ENCODE results near the gene SYNE4.

DNA sequence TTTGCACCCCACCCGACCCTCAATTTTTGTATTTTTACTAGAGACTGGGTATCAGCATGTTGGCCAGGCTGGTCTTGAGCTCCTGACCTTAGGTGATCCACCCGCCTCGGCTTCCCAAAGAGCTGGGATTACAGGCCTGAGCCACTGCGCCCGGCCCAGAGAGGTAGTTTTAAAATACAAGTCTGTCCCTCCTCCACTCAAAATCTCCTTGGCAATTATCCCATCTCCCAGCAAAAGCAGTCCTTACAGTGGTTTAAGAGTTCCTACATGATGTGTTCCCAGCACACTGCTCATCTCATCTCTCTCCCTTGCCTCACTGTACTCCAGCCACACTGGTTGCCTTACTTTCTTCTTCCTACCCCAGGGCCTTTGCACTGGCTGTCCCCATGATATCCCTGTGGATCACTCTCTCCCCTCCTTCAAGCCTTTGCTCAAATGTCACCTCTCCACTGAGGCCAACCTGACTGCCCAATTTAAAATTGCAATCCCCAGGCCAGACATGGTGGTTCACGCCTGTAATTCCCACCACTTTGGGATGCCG is 48.1 kb downstream of the SYNE4 start:
- TF ChIP-seq ZNF10 (CRISPR knock-in tag; IDR thresholded peaks at IDR 0.05; ENCODE audit: borderline replicate concordance, low read depth): no peak
- TF ChIP-seq EZH2 (conservative IDR thresholded peaks at IDR 0.05; ENCODE audit: low read depth, low read length): no peak
- no peak for TF ChIP-seq ZFX (CRISPR knock-in tag; IDR thresholded peaks at IDR 0.05; ENCODE audit: low read depth)
- TF ChIP-seq, protein P1, sequence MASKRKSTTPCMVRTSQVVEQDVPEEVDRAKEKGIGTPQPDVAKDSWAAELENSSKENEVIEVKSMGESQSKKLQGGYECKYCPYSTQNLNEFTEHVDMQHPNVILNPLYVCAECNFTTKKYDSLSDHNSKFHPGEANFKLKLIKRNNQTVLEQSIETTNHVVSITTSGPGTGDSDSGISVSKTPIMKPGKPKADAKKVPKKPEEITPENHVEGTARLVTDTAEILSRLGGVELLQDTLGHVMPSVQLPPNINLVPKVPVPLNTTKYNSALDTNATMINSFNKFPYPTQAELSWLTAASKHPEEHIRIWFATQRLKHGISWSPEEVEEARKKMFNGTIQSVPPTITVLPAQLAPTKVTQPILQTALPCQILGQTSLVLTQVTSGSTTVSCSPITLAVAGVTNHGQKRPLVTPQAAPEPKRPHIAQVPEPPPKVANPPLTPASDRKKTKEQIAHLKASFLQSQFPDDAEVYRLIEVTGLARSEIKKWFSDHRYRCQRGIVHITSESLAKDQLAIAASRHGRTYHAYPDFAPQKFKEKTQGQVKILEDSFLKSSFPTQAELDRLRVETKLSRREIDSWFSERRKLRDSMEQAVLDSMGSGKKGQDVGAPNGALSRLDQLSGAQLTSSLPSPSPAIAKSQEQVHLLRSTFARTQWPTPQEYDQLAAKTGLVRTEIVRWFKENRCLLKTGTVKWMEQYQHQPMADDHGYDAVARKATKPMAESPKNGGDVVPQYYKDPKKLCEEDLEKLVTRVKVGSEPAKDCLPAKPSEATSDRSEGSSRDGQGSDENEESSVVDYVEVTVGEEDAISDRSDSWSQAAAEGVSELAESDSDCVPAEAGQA (IDR thresholded peaks at IDR 0.05; ENCODE audit: low read depth): no peak
- TF ChIP-seq, protein P1 (CRISPR knock-in tag; IDR thresholded peaks at IDR 0.05; ENCODE audit: borderline replicate concordance): no peak
- no peak for TF ChIP-seq POLR2A (IDR thresholded peaks at IDR 0.05; ENCODE audit: insufficient read depth in 1 of 2, low read depth in 2 of 2, low read length in 2 of 2)
- TF ChIP-seq STAT5B (CRISPR knock-in tag; IDR thresholded peaks at IDR 0.05): no peak
- TF ChIP-seq NFRKB (IDR thresholded peaks at IDR 0.05): no peak
- TF ChIP-seq, protein P2, sequence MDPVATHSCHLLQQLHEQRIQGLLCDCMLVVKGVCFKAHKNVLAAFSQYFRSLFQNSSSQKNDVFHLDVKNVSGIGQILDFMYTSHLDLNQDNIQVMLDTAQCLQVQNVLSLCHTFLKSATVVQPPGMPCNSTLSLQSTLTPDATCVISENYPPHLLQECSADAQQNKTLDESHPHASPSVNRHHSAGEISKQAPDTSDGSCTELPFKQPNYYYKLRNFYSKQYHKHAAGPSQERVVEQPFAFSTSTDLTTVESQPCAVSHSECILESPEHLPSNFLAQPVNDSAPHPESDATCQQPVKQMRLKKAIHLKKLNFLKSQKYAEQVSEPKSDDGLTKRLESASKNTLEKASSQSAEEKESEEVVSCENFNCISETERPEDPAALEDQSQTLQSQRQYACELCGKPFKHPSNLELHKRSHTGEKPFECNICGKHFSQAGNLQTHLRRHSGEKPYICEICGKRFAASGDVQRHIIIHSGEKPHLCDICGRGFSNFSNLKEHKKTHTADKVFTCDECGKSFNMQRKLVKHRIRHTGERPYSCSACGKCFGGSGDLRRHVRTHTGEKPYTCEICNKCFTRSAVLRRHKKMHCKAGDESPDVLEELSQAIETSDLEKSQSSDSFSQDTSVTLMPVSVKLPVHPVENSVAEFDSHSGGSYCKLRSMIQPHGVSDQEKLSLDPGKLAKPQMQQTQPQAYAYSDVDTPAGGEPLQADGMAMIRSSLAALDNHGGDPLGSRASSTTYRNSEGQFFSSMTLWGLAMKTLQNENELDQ (CRISPR knock-in tag; IDR thresholded peaks at IDR 0.05; ENCODE audit: borderline replicate concordance): no peak

Measured in HepG2 (cell line).